IMR-90 (cell line): ENCODE data around the gene KLHL20. TPM values are rescaled to one million over a fixed set of nuclear protein-coding genes. Genes with fewer than 3 reads are reported as not detected.
"Not testable (repeated sequence)": the region's sequence is repeated elsewhere in the genome, so short reads cannot be mapped to it uniquely, and the experiment has no call there.

Experiments used
- ATAC-seq: fragments of 200-7000 bp; cut with Tn5 transposase; 2 replicates; pipeline ENCODE4 v1.9.1; 2020; ENCODE audit warnings: low read depth, mild to moderate bottlenecking, moderate library complexity
- BruUV-seq: library from RNA; stranded (reverse); fragments of 400-500 nt; replicated peaks from 2 replicates; lab custom pipeline; 2021; lab: Mats Ljungman, UMichigan
- CTCF ChIA-PET: fragments of 300-600 bp; formaldehyde crosslinking; extraction: SDS; loops from one replicate; lab custom pipeline; 2021; ENCODE audit warnings: antibody characterized with exemption; lab: Yijun Ruan, JAX
- POLR2A ChIA-PET: fragments of 300-600 bp; sonication (Branson Sonifier 250); formaldehyde crosslinking; loops from one replicate; lab custom pipeline; 2022; ENCODE audit warnings: antibody characterized with exemption; ENCODE audit not compliant: unreplicated experiment; lab: Charles Lee
- DNase-seq: peaks from one replicate; pipeline ENCODE4 v3.0.0; 2013
- H2AFZ ChIP-seq: replicated peaks from 2 replicates; pipeline ENCODE3; 2013; ENCODE audit warnings: low read length, mild to moderate bottlenecking; ENCODE audit not compliant: poor library complexity
- H2AK5ac ChIP-seq: 2 replicates; pipeline ENCODE4 v1.6.1; 2013; ENCODE audit warnings: low read depth, low read length, inconsistent platforms
- H2AK9ac ChIP-seq: replicated peaks from 2 replicates; pipeline ENCODE3; 2013; ENCODE audit warnings: mild to moderate bottlenecking, low read depth, low read length, moderate library complexity; ENCODE audit not compliant: poor library complexity
- H2BK120ac ChIP-seq: 2 replicates; pipeline ENCODE4 v1.6.1; 2013; ENCODE audit warnings: low read depth, low read length, inconsistent platforms
- H2BK15ac ChIP-seq: 3 replicates; pipeline ENCODE4 v1.6.1; 2013; ENCODE audit warnings: low read depth, low read length, inconsistent platforms
- H2BK20ac ChIP-seq: 2 replicates; pipeline ENCODE4 v1.6.1; 2013; ENCODE audit warnings: low read depth, mild to moderate bottlenecking, inconsistent platforms, low read length, moderate library complexity
- H2BK5ac ChIP-seq: 2 replicates; pipeline ENCODE4 v1.6.1; 2013; ENCODE audit warnings: mild to moderate bottlenecking, low read depth, low read length, inconsistent platforms; ENCODE audit not compliant: poor library complexity, severe bottlenecking
- H3K14ac ChIP-seq: replicated peaks from 2 replicates; pipeline ENCODE4 v1.6.1; 2013; ENCODE audit warnings: low read depth, low read length, inconsistent platforms
- H3K18ac ChIP-seq: 2 replicates; pipeline ENCODE4 v1.6.1; 2013; ENCODE audit warnings: low read depth, low read length, control low read depth
- H3K23ac ChIP-seq: 2 replicates; pipeline ENCODE4 v1.6.1; 2013; ENCODE audit warnings: low read depth, low read length, inconsistent platforms
- H3K27ac ChIP-seq: 2 replicates; pipeline ENCODE4 v1.5.1; 2013; ENCODE audit warnings: mild to moderate bottlenecking, control low read depth, low read length; ENCODE audit not compliant: insufficient read depth
- H3K27me3 ChIP-seq: 2 replicates; pipeline ENCODE4 v1.6.1; 2013; ENCODE audit warnings: low read length; ENCODE audit not compliant: control insufficient read depth, insufficient read depth
- H3K36me3 ChIP-seq: 2 replicates; pipeline ENCODE4 v1.6.1; 2013; ENCODE audit warnings: low read length, mixed read lengths; ENCODE audit not compliant: control insufficient read depth, insufficient read depth
- H3K4ac ChIP-seq: 2 replicates; pipeline ENCODE4 v1.6.1; 2013; ENCODE audit warnings: low read depth, low read length, inconsistent platforms
- H3K4me1 ChIP-seq: 2 replicates; pipeline ENCODE4 v1.6.1; 2013; ENCODE audit warnings: low read length, mixed read lengths; ENCODE audit not compliant: control insufficient read depth, insufficient read depth
- H3K4me2 ChIP-seq: 2 replicates; pipeline ENCODE4 v1.6.1; 2013; ENCODE audit warnings: low read depth, mild to moderate bottlenecking, control low read depth, low read length, moderate library complexity
- H3K4me3 ChIP-seq: 2 replicates; pipeline ENCODE4 v1.5.1; 2013; ENCODE audit warnings: low read depth, mild to moderate bottlenecking, control low read depth, low read length, moderate library complexity; ENCODE audit not compliant: insufficient read depth
- H3K56ac ChIP-seq: 2 replicates; pipeline ENCODE4 v1.6.1; 2013; ENCODE audit warnings: low read length, inconsistent platforms; ENCODE audit not compliant: insufficient read depth; ENCODE audit errors: extremely low read depth
- H3K79me1 ChIP-seq, 2 experiments: 2 replicates each; pipeline ENCODE4 v1.6.1; 2013; ENCODE audit warnings: low read length in 2 of 2, inconsistent platforms in 1 of 2, low read depth in 1 of 2
- H3K9ac ChIP-seq: 2 replicates; pipeline ENCODE4 v1.6.1; 2013; ENCODE audit warnings: low read depth, low read length, control low read depth
- H3K9me1 ChIP-seq: 2 replicates; pipeline ENCODE4 v1.6.1; 2013; ENCODE audit warnings: low read length, inconsistent platforms; ENCODE audit not compliant: insufficient read depth
- H3K9me3 ChIP-seq: 2 replicates; pipeline ENCODE4 v1.6.1; 2013; ENCODE audit warnings: low read length; ENCODE audit not compliant: control insufficient read depth, insufficient read depth
- H4K20me1 ChIP-seq: 2 replicates; pipeline ENCODE4 v1.6.1; 2013; ENCODE audit warnings: low read length, inconsistent platforms; ENCODE audit not compliant: insufficient read depth
- H4K5ac ChIP-seq: 2 replicates; pipeline ENCODE4 v1.6.1; 2013; ENCODE audit warnings: mild to moderate bottlenecking, low read depth, low read length, control low read depth
- H4K8ac ChIP-seq, 2 experiments: 2 replicates each; pipeline ENCODE4 v1.6.1; 2013; ENCODE audit warnings: low read depth in 2 of 2, low read length in 2 of 2, control low read depth in 1 of 2, inconsistent platforms in 1 of 2
- H4K91ac ChIP-seq: 2 replicates; pipeline ENCODE4 v1.6.1; 2013; ENCODE audit warnings: low read depth, low read length, inconsistent platforms; ENCODE audit not compliant: insufficient read depth
- CEBPB ChIP-seq: IDR thresholded peaks from 2 replicates; pipeline ENCODE4 v1.6.1; 2012; ENCODE audit warnings: low read depth, low read length, improper control_type of control experiment
- CHD1 ChIP-seq: IDR thresholded peaks from 2 replicates; pipeline ENCODE4 v1.6.1; 2012; ENCODE audit warnings: low read depth, low read length, improper control_type of control experiment
- MAFK ChIP-seq: IDR thresholded peaks from 2 replicates; pipeline ENCODE4 v1.6.1; 2012; ENCODE audit warnings: low read depth, low read length, improper control_type of control experiment
- MAZ ChIP-seq: IDR thresholded peaks from 2 replicates; pipeline ENCODE4 v1.6.1; 2012; ENCODE audit warnings: low read depth, mild to moderate bottlenecking, low read length, improper control_type of control experiment, moderate library complexity, borderline replicate concordance
- MXI1 ChIP-seq: IDR thresholded peaks from 2 replicates; pipeline ENCODE4 v1.6.1; 2012; ENCODE audit warnings: low read depth, mild to moderate bottlenecking, low read length, moderate library complexity, borderline replicate concordance
- POLR2A ChIP-seq: IDR thresholded peaks from 2 replicates; pipeline ENCODE4 v1.6.1; 2012; ENCODE audit warnings: mild to moderate bottlenecking, low read depth, low read length
- RAD21 ChIP-seq: IDR thresholded peaks from 2 replicates; pipeline ENCODE4 v1.6.1; 2012; ENCODE audit warnings: low read length, improper control_type of control experiment
- RFX5 ChIP-seq: IDR thresholded peaks from 2 replicates; pipeline ENCODE4 v1.8.0; 2012; ENCODE audit warnings: low read depth, mild to moderate bottlenecking, low read length, moderate library complexity
- WGBS, 2 experiments: methylation state at CpG; one replicate each; pipeline versions ENCODE4 v1.1.5 to v1.1.7; 2013; ENCODE audit warnings: missing lambda C conversion rate in 2 of 2; ENCODE audit not compliant: insufficient read length in 1 of 2; ENCODE audit errors: extremely low coverage in 2 of 2; 5-methylcytosine and 5-hydroxymethylcytosine counted together
- dilution Hi-C: fragments of 300-500 bp; cut with HindIII; formaldehyde crosslinking; loops from one replicate; pipeline ENCODE4 v1.14.3; 2018; ENCODE audit warnings: low sequenced_read_pairs; ENCODE audit not compliant: unreplicated experiment
- in situ Hi-C: fragments of 300-500 bp; cut with MboI; formaldehyde crosslinking; loops from 3 replicates; pipeline ENCODE4 v1.14.3; 2019; ENCODE audit warnings: low sequenced_read_pairs, inconsistent platforms, mixed read lengths
- intact Hi-C: fragments of 100-400 bp; cut with micrococcal nuclease; formaldehyde crosslinking; loops from 2 replicates; pipeline ENCODE4 v1.10.0; 2022
- polyA plus RNA-seq, 3 experiments: library from polyadenylated mRNA; depleted of rRNA; stranded (reverse); fragments of >200 nt; gene quantifications; 2 replicates each; pipeline ENCODE4 v1.2.3, GENCODE V29; 2012; ENCODE audit warnings: low replicate concordance in 1 of 3
- total RNA-seq: library from RNA; depleted of rRNA; stranded (reverse); fragments of >200 nt; gene quantifications from 2 replicates; pipeline ENCODE4 v1.2.3, GENCODE V29; 2012

KLHL20 gene
- total and polyA plus RNA-seq, 2 of the 4 experiments (the other 2 are of a cell fraction): 13.5 to 23.3 TPM

DNA sequence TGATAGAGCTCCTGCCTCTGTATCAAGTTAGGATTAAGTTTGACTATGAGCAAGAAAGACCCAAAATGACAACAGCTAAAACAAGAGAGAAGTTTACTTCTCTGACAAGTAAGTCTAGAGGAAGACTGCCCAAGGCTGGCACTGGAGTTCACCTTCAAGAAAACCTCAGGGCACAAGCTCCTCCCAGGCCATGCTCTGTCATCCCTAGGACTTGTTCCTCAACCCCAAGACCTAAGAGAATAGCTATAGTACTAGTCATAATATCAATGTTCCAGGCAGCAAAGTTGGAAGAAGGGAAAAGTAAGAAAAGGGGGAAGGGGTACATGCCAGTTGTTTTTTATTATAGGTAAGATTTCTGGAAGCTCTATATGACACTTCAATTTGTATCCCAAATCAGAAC lies 83.3 kb downstream of the KLHL20 start:
- Histone ChIP-seq H4K5ac (no peak overlapping the region), H3K4ac (no peak overlapping the region), H4K91ac (no peak overlapping the region), H3K23ac (no peak overlapping the region), H2AK9ac (no peak overlapping the region), H4K8ac (no peak overlapping the region), H3K4me2 (no peak overlapping the region), H3K18ac (no peak overlapping the region), H2BK20ac (no peak overlapping the region), H4K20me1 (no peaks in the 10 kb centered on the region), H3K27me3 (no peaks in the 10 kb centered on the region), H3K36me3 (no peaks in the 10 kb centered on the region; the same call in 1 of the 2 replicates), H3K79me1 (peaks cover 2 to 3% of the 10 kb centered on the region in 2 experiments; a peak in 3 of 4 replicates), H2BK15ac (no peak overlapping the region), H3K9me1 (no peaks in the 10 kb centered on the region), H2BK5ac (no peak overlapping the region), H3K4me3 (no peak overlapping the region), H3K56ac (no peak overlapping the region), H3K9me3 (no peaks in the 10 kb centered on the region), H2AFZ (no peak overlapping the region), H2BK120ac (no peak overlapping the region), H3K9ac (no peak overlapping the region), H2AK5ac (no peak overlapping the region), H3K4me1 (no peaks in the 10 kb centered on the region), H3K27ac (no peak overlapping the region), H3K14ac (no peak overlapping the region)
- DNase-seq (no peak), ATAC-seq (no peak)
- dilution Hi-C loops: no loop called here
- in situ Hi-C loops: no loop called here
- intact Hi-C loops: no loop called here
- ChIA-PET CTCF (no interaction called here), POLR2A (no interaction called here)
- no peak for TF ChIP-seq CHD1
- TF ChIP-seq MAZ: no peak
- no peak for TF ChIP-seq RAD21
- TF ChIP-seq POLR2A: no peak
- no peak for TF ChIP-seq MAFK
- TF ChIP-seq RFX5: no peak
- TF ChIP-seq MXI1: no peak
- no peak for TF ChIP-seq CEBPB
- no TSS peak for BruUV-seq

- CTCF ChIA-PET, DNase-seq, H2AK5ac ChIP-seq, H4K20me1 ChIP-seq, H3K79me1 ChIP-seq, H2BK15ac ChIP-seq, H2BK5ac ChIP-seq, POLR2A ChIA-PET, H2BK20ac ChIP-seq, H4K91ac ChIP-seq, in situ Hi-C loops, H3K56ac ChIP-seq, H3K4me1 ChIP-seq, intact Hi-C loops, H3K36me3 ChIP-seq, H2AK9ac ChIP-seq, H2BK120ac ChIP-seq, H4K8ac ChIP-seq, H3K23ac ChIP-seq, H3K4me3 ChIP-seq, H3K9ac ChIP-seq, H3K14ac ChIP-seq, H3K9me1 ChIP-seq, H3K9me3 ChIP-seq, ATAC-seq, BruUV-seq, H3K27me3 ChIP-seq, H3K4ac ChIP-seq, H2AFZ ChIP-seq, H4K5ac ChIP-seq, H3K4me2 ChIP-seq, H3K27ac ChIP-seq, dilution Hi-C loops, H3K18ac ChIP-seq: not testable (repeated sequence)
- no CpG with 5 or more reads among the region's 1 CpG for WGBS, 2 experiments
These were observed 85.2 kb downstream of the KLHL20 start for GRCh38 chr1:173799995-173800394.
